Fibroblast of lung (primary cell): ENCODE results near the gene FOXL1. TPM values are rescaled to one million over a fixed set of nuclear protein-coding genes. Genes with fewer than 3 reads are reported as not detected.

Experiments
- DNase-seq, 2 donors: peaks; one replicate each; pipeline versions ENCODE4 v3.0.0 to v3.0.0-alpha.2; 2010; ENCODE audit warnings: low read depth in 2 of 2
- H2AFZ ChIP-seq: 2 replicates; pipeline ENCODE4 v1.5.1; 2012; ENCODE audit warnings: low read length, control low read depth, inconsistent platforms
- H3K27ac ChIP-seq: 2 replicates; pipeline ENCODE4 v1.5.1; 2011; ENCODE audit warnings: low read length, control low read depth; ENCODE audit not compliant: insufficient read depth
- H3K27me3 ChIP-seq: 2 replicates; pipeline ENCODE4 v1.5.1; 2011; ENCODE audit warnings: mild to moderate bottlenecking, low read length; ENCODE audit not compliant: control insufficient read depth, insufficient read depth
- H3K36me3 ChIP-seq: 2 replicates; pipeline ENCODE4 v1.5.1; 2011; ENCODE audit warnings: low read length; ENCODE audit not compliant: control insufficient read depth, insufficient read depth
- H3K4me1 ChIP-seq: 2 replicates; pipeline ENCODE4 v1.5.1; 2011; ENCODE audit warnings: low read length; ENCODE audit not compliant: control insufficient read depth, insufficient read depth; ENCODE audit errors: extremely low read depth
- H3K4me2 ChIP-seq: 2 replicates; pipeline ENCODE4 v1.5.1; 2011; ENCODE audit warnings: low read length, control low read depth; ENCODE audit not compliant: insufficient read depth; ENCODE audit errors: extremely low read depth
- H3K4me3 ChIP-seq, 4 experiments: fragments of 200-600 bp in 1 of 4; sonication (generic) in 1 of 4; replicated peaks in 1 of 4; 2 replicates each; pipeline ENCODE4 v1.5.1; 2011 to 2016; ENCODE audit warnings: low read length in 4 of 4, low read depth in 3 of 4, mild to moderate bottlenecking in 3 of 4, control low read depth in 2 of 4, inconsistent platforms in 1 of 4, mixed read lengths in 1 of 4; ENCODE audit not compliant: insufficient read depth in 1 of 4; ENCODE audit errors: control extremely low read depth in 1 of 4
- H3K79me2 ChIP-seq: 2 replicates; pipeline ENCODE4 v1.5.1; 2012; ENCODE audit warnings: mild to moderate bottlenecking, low read length, inconsistent platforms; ENCODE audit not compliant: control insufficient read depth, insufficient read depth
- H3K9ac ChIP-seq: 2 replicates; pipeline ENCODE4 v1.5.1; 2011; ENCODE audit warnings: mild to moderate bottlenecking, low read length, control low read depth; ENCODE audit not compliant: insufficient read depth
- H3K9me3 ChIP-seq: 2 replicates; pipeline ENCODE4 v1.5.1; 2012; ENCODE audit warnings: low read depth, low read length; ENCODE audit not compliant: control insufficient read depth, insufficient read depth
- H4K20me1 ChIP-seq: 2 replicates; pipeline ENCODE4 v1.5.1; 2011; ENCODE audit warnings: low read length; ENCODE audit not compliant: control insufficient read depth, insufficient read depth; ENCODE audit errors: extremely low read depth
- CTCF ChIP-seq, 2 donors: IDR thresholded peaks in 1 of 2; conservative IDR thresholded peaks in 1 of 2; 1 replicate in 1 of 2; 2 replicates in 1 of 2; pipeline ENCODE4 v1.5.1; 2011 to 2012; ENCODE audit warnings: low read length in 2 of 2, control low read depth in 1 of 2, inconsistent platforms in 1 of 2, low read depth in 1 of 2, mild to moderate bottlenecking in 1 of 2
- EZH2 ChIP-seq: IDR thresholded peaks from 2 replicates; pipeline ENCODE4 v1.5.1; 2012; ENCODE audit warnings: low read length, control low read depth, mild to moderate bottlenecking; ENCODE audit errors: missing control alignments
- polyA plus RNA-seq, 2 donors: library from polyadenylated mRNA; depleted of rRNA in 1 of 2; stranded (reverse) in 1 of 2; unstranded in 1 of 2; fragments of >200 nt; gene quantifications; 2 replicates each; pipeline ENCODE4 v1.2.1, GENCODE V29; 2011 to 2012; ENCODE audit warnings: missing spikeins in 1 of 2
- total RNA-seq: library from RNA; depleted of rRNA; stranded (reverse); fragments of >200 nt; gene quantifications from 2 replicates; pipeline ENCODE4 v1.2.1, GENCODE V29; 2014

The FOXL1 gene
- total and polyA plus RNA-seq, 2 donors (not counting 1 experiment from before 2014, with no cell fraction given): 5.9 to 27.4 TPM

DNA sequence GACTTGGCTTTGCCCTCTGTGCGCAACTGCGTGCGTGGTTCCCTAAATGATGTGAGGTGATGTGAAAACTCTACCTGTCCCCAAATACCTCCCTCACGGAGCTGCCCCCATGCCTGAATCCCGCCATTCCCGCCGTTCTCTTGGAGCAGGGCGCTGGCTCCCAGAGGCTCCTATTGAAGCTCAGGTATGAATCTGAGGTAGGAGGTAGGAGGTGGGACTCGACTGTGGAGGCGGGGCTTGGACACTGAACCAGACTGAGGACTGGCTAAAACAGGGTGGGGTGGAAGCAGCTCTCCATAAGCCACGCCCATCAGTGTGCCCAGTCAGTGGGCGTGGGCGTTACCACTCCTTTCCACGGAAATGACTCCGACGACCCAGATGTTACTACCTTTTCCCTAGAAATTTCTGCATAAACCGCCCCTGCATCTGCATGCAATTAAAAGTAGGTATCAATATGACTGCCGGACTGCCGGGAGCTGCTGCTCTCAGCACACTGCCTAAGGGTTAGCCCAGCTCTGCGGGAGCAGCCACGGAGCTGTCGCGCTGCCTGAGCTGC lies 41.0 kb downstream of the FOXL1 start:
- peak overlapping the region; percentile 77 for H3K4me2 ChIP-seq
- no peak for DNase-seq
- peak overlapping the region; percentile 4 for H3K9ac ChIP-seq

GRCh38 chr16:86620184-86620583 lies 41.8 kb downstream of the FOXL1 start:
- no peaks in the 10 kb centered on the region for H3K79me2 ChIP-seq

More for the DNA sequence above, 41.0 kb downstream of the FOXL1 start:
- TF ChIP-seq EZH2: no peak
- no peak for TF ChIP-seq CTCF (conservative IDR thresholded peaks at IDR 0.05 in 1 of 2, IDR thresholded peaks at IDR 0.05 in 1 of 2; ENCODE audit: low read depth in 1 of 2, low read length in 2 of 2)
- no peaks in the 10 kb centered on the region for H4K20me1 ChIP-seq
- H3K4me1 ChIP-seq: peaks cover 4% of the 10 kb centered on the region
- H3K36me3 ChIP-seq: no peaks in the 10 kb centered on the region
- peak overlapping the region; percentile 96 for H2AFZ ChIP-seq
- no peaks in the 10 kb centered on the region for H3K27me3 ChIP-seq
- H3K79me2 ChIP-seq: no peaks in the 10 kb centered on the region
- peak overlapping the region; percentile 9 for H3K27ac ChIP-seq
- H3K4me3 ChIP-seq: peak overlapping the region; percentile 22 to 48 (median 42)
- H3K9me3 ChIP-seq: no peaks in the 10 kb centered on the region

GRCh38 chr16:86621966-86622365 lies 43.6 kb downstream of the FOXL1 start:
- Histone ChIP-seq H3K9me3 (no peaks in the 10 kb centered on the region), H3K4me3 (no peak overlapping the region), H3K36me3 (no peaks in the 10 kb centered on the region), H3K27ac (no peak overlapping the region), H3K27me3 (no peaks in the 10 kb centered on the region), H4K20me1 (no peaks in the 10 kb centered on the region), H2AFZ (no peak overlapping the region), H3K79me2 (no peaks in the 10 kb centered on the region), H3K9ac (no peak overlapping the region), H3K4me1 (peaks cover 4% of the 10 kb centered on the region), H3K4me2 (no peak overlapping the region)
- DNase-seq: no peak
- TF ChIP-seq EZH2 (no peak), CTCF (conservative IDR thresholded peaks at IDR 0.05 in 1 of 2, IDR thresholded peaks at IDR 0.05 in 1 of 2; ENCODE audit: low read depth in 1 of 2, low read length in 2 of 2) (no peak)

More at GRCh38 chr16:86620184-86620583, 41.8 kb downstream of the FOXL1 start:
- no peak overlapping the region for H3K9ac ChIP-seq
- no peak overlapping the region for H3K4me2 ChIP-seq
- H3K4me3 ChIP-seq: no peak overlapping the region
- no peaks in the 10 kb centered on the region for H3K9me3 ChIP-seq
- no peaks in the 10 kb centered on the region for H4K20me1 ChIP-seq
- H3K36me3 ChIP-seq: no peaks in the 10 kb centered on the region
- no peak overlapping the region for H2AFZ ChIP-seq
- no peak overlapping the region for H3K27ac ChIP-seq
- TF ChIP-seq CTCF (conservative IDR thresholded peaks at IDR 0.05 in 1 of 2, IDR thresholded peaks at IDR 0.05 in 1 of 2; ENCODE audit: low read depth in 1 of 2, low read length in 2 of 2) (no peak), EZH2 (no peak)
- H3K4me1 ChIP-seq: peaks cover 4% of the 10 kb centered on the region
- H3K27me3 ChIP-seq: no peaks in the 10 kb centered on the region
- DNase-seq: no peak
